ENCODE results near the gene SRRM5.

GRCh38 chr19:43570174-43570791 lies 41.6 kb upstream of the SRRM5 start:
- TF ChIP-seq CTCF (IDR thresholded peaks at IDR 0.05): no peak
- TF ChIP-seq POLR2A (IDR thresholded peaks at IDR 0.05): no peak

All from adrenal gland (tissue), 5 donors.